Suprapubic skin (tissue), 4 donors: ENCODE data around the gene ANGPTL8. TPM values are rescaled to one million over a fixed set of nuclear protein-coding genes. Genes with fewer than 3 reads are reported as not detected.

ENCODE experiments used
- DNase-seq, 2 donors: peaks; one replicate each; pipeline ENCODE4 v3.0.0-alpha.2; 2019; ENCODE audit warnings: low spot score in 2 of 2
- H3K27ac ChIP-seq: fragments of 200-600 bp; sonication (generic); one replicate; pipeline ENCODE4 v1.5.1; 2019
- H3K27me3 ChIP-seq: fragments of 200-600 bp; sonication (generic); one replicate; pipeline ENCODE4 v1.5.1; 2019
- H3K36me3 ChIP-seq: fragments of 200-600 bp; sonication (generic); one replicate; pipeline ENCODE4 v1.5.1; 2019
- H3K4me1 ChIP-seq: fragments of 200-600 bp; sonication (generic); one replicate; pipeline ENCODE4 v1.5.1; 2019
- H3K4me3 ChIP-seq: fragments of 200-600 bp; sonication (generic); one replicate; pipeline ENCODE4 v1.5.1; 2019; ENCODE audit warnings: mild to moderate bottlenecking
- H3K9me3 ChIP-seq: fragments of 200-600 bp; sonication (generic); one replicate; pipeline ENCODE4 v1.5.1; 2019
- CTCF ChIP-seq, 2 donors: fragments of 200-600 bp in 1 of 2; fragments of 450-650 bp in 1 of 2; sonication (generic) in 1 of 2; IDR thresholded peaks; one replicate each; pipeline ENCODE4 v1.5.1; 2016 to 2019; ENCODE audit warnings: antibody characterized with exemption in 2 of 2, mild to moderate bottlenecking in 1 of 2, moderate library complexity in 1 of 2
- EP300 ChIP-seq: sonication (generic); formaldehyde crosslinking; IDR thresholded peaks from one replicate; pipeline ENCODE4 v1.6.1; 2017; ENCODE audit warnings: antibody characterized with exemption
- POLR2A ChIP-seq, 2 donors: fragments of 450-650 bp; IDR thresholded peaks; one replicate each; pipeline ENCODE4 v1.6.1; 2017; ENCODE audit warnings: antibody characterized with exemption in 2 of 2, mild to moderate bottlenecking in 2 of 2, moderate library complexity in 2 of 2
- POLR2AphosphoS5 ChIP-seq, 3 donors: sonication (generic); formaldehyde crosslinking; IDR thresholded peaks; one replicate each; pipeline ENCODE4 v1.6.1; 2017; ENCODE audit warnings: antibody characterized with exemption in 3 of 3
- WGBS: methylation state at CpG from one replicate; pipeline ENCODE4 v1.1.5; 2018; 5-methylcytosine and 5-hydroxymethylcytosine counted together
- total RNA-seq, 4 donors: library from RNA; depleted of rRNA; stranded (reverse); fragments of >200 nt; gene quantifications; one replicate each; pipeline ENCODE4 v1.1.0, GENCODE V29; 2016

The ANGPTL8 gene
- total RNA-seq: not detected

- peaks cover 7% of the 10 kb centered on the region for H3K4me1 ChIP-seq
- H3K4me3 ChIP-seq: no peak within 1 kb of the TSS
- H3K27me3 ChIP-seq: no peaks in the 10 kb centered on the region
- TF ChIP-seq POLR2AphosphoS5 (IDR thresholded peaks at IDR 0.05) (no peak), EP300 (no peak), POLR2A (IDR thresholded peaks at IDR 0.05) (no peak), CTCF (IDR thresholded peaks at IDR 0.05) (no peak)
- no peaks in the 10 kb centered on the region for H3K9me3 ChIP-seq
- H3K27ac ChIP-seq: no peak within 1 kb of the TSS
- whole genome bisulfite sequencing: 95% methylated on average over 20 of the region's 23 CpGs
- no peak for DNase-seq
- H3K36me3 ChIP-seq: peaks cover 82% of the 10 kb centered on the region
Observed at GRCh38 chr19:11239377-11240000, at the start of gene ANGPTL8. TSS of gene ANGPTL8 (plus strand) at chr19:11239619. CDS start at chr19:11239638, 19 bp downstream.

- DNase-seq: no peak
- 87% methylated on average over 8 of the region's 8 CpGs for WGBS
- H3K27ac ChIP-seq: peak overlapping the region; percentile 71
- no peak overlapping the region for H3K4me3 ChIP-seq
- H3K4me1 ChIP-seq: peaks cover 47% of the 10 kb centered on the region
- peaks cover 26% of the 10 kb centered on the region for H3K36me3 ChIP-seq
- no peaks in the 10 kb centered on the region for H3K9me3 ChIP-seq
- no peaks in the 10 kb centered on the region for H3K27me3 ChIP-seq
- TF ChIP-seq CTCF (IDR thresholded peaks at IDR 0.05) (no peak), EP300 (no peak), POLR2A (IDR thresholded peaks at IDR 0.05) (no peak), POLR2AphosphoS5 (IDR thresholded peaks at IDR 0.05) (no peak)
Observed at GRCh38 chr19:11190501-11190900, 48.9 kb upstream of the ANGPTL8 start.

GRCh38 chr19:11191273-11191755, 48.1 kb upstream of the ANGPTL8 start:
- WGBS: 30% methylated on average over 7 of the region's 8 CpGs
- TF ChIP-seq POLR2A (IDR thresholded peaks at IDR 0.05): no peak
- TF ChIP-seq EP300: no peak
- peak in 1 of 3 donors; percentile 64 for TF ChIP-seq POLR2AphosphoS5 (IDR thresholded peaks at IDR 0.05)
- TF ChIP-seq CTCF (IDR thresholded peaks at IDR 0.05): no peak
- peak; percentile 86 to 91 for DNase-seq
- Histone ChIP-seq H3K36me3 (peaks cover 24% of the 10 kb centered on the region), H3K4me3 (no peak overlapping the region), H3K4me1 (peaks cover 56% of the 10 kb centered on the region), H3K9me3 (no peaks in the 10 kb centered on the region), H3K27me3 (no peaks in the 10 kb centered on the region), H3K27ac (peak overlapping the region; percentile 71)

- Histone ChIP-seq H3K4me3 (no peak overlapping the region), H3K36me3 (peaks cover 21% of the 10 kb centered on the region), H3K27me3 (no peaks in the 10 kb centered on the region), H3K9me3 (no peaks in the 10 kb centered on the region), H3K4me1 (peaks cover 62% of the 10 kb centered on the region), H3K27ac (peak overlapping the region; percentile 71)
- TF ChIP-seq CTCF (IDR thresholded peaks at IDR 0.05): no peak
- TF ChIP-seq POLR2AphosphoS5 (IDR thresholded peaks at IDR 0.05): no peak
- TF ChIP-seq EP300: no peak
- no peak for TF ChIP-seq POLR2A (IDR thresholded peaks at IDR 0.05)
- DNase-seq: no peak
- WGBS: 77% methylated on average over 5 of the region's 5 CpGs
Observed at GRCh38 chr19:11191934-11192333, 47.5 kb upstream of the ANGPTL8 start.

- no peak for DNase-seq
- H3K9me3 ChIP-seq: no peaks in the 10 kb centered on the region
- H3K27ac ChIP-seq: peak overlapping the region; percentile 1
- no peaks in the 10 kb centered on the region for H3K27me3 ChIP-seq
- peak overlapping the region; percentile 79 for H3K4me3 ChIP-seq
- TF ChIP-seq POLR2AphosphoS5 (IDR thresholded peaks at IDR 0.05) (no peak), POLR2A (IDR thresholded peaks at IDR 0.05) (no peak)
- peaks cover 70% of the 10 kb centered on the region for H3K4me1 ChIP-seq
- peaks cover 17% of the 10 kb centered on the region for H3K36me3 ChIP-seq
- WGBS: 89% methylated on average over 40 of the region's 68 CpGs
Observed at GRCh38 chr19:11192957-11193939, 46.2 kb upstream of the ANGPTL8 start.
